Myocyte (in vitro differentiated cells): ENCODE measurements around the gene RFNG. TPM values are rescaled to one million over a fixed set of nuclear protein-coding genes. Genes with fewer than 3 reads are reported as not detected.

Source experiments
- DNase-seq: peaks from one replicate; pipeline ENCODE4 v3.0.0-alpha.2; 2012; ENCODE audit warnings: low read depth
- polyA plus RNA-seq: library from polyadenylated mRNA; unstranded; fragments of >200 nt; gene quantifications from one replicate; pipeline ENCODE4 v1.2.1, GENCODE V29; 2012; ENCODE audit warnings: missing spikeins
- total RNA-seq: library from RNA; depleted of rRNA; stranded (reverse); fragments of >200 nt; gene quantifications from 2 replicates; pipeline ENCODE4 v1.2.3, GENCODE V29; 2014

Gene RFNG, protein sequence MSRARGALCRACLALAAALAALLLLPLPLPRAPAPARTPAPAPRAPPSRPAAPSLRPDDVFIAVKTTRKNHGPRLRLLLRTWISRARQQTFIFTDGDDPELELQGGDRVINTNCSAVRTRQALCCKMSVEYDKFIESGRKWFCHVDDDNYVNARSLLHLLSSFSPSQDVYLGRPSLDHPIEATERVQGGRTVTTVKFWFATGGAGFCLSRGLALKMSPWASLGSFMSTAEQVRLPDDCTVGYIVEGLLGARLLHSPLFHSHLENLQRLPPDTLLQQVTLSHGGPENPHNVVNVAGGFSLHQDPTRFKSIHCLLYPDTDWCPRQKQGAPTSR
- 42.7 and 45.4 TPM in 2 replicates for total RNA-seq
- 66.1 TPM for polyA plus RNA-seq

DNA sequence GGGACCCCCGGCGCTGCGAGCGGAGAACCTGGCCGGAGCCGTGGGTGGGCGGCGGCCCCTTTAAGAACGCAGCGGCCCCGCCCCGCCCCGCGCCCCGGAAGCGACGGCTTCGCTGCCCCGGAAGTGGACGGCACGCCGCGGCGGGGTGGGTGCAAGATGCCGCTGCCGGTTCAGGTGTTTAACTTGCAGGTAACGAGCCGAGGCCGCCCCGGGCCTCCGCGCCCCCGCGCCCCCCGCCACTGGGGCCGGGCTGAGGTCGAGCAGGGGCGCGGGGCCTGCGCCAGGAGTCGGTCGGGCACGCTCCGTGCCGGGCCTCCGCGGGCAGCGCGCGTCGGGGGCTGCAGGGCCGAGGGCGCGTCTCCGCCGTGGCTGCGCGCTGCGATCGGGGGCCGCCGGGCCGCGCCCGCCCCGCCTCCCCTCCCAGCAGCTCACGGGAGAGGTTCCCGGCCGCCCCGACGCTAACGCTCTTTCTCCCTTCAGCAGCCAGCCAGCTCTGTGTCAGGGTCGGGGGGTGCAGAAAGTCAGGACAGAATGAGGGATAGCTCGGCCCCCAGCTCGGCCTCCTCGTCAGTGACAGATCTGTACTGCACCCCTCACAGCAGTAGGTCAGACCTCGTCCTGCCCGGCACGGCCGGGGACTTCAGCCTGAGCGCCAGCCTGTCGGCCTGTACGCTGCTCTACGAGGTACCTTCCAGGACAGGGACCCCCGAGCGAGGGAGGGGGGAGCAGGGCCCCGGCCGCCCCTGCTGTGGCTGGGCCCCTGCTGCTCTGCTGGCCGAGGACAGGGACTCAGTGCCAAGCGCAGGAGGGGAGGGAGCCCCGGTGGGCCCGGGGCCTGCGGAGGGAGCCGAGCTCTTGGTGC is at the start of gene RFNG, which contains the start of gene GPS1:
TSS of gene RFNG (minus strand) at position 36 of the 862 bp plus-strand sequence. CDS start 45 bp downstream, outside the sequence.
TSS of gene GPS1 (plus strand) at position 123 of the 862 bp plus-strand sequence. CDS start at position 157, 34 bp downstream.
- DNase-seq = peak; percentile 56

DNA sequence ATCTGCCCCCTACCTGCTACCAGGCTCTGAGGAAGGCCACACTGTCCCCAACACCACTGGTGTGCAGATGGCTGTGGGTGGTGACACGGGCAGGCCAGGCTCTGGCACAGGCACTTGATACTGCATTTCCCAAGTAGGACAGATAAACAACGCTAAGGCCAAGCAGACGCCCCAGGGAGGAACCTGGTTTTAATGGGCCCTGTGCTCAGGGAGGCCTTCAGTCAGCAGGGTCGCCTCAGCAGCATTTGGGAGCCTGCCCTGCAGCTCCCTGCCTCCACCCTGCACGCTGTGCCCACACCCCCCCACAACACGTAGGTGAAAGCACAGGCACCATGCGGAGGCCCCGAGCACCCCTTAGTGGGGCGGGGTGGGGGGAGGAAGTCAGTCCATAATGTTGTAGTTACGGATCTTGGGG is 49.7 kb upstream of the RFNG start:
- no peak for DNase-seq

- no peak for DNase-seq
Measured at GRCh38 chr17:82100502-82101298, 49.1 kb upstream of the RFNG start.

GRCh38 chr17:82098939-82099763 is 47.5 kb upstream of the RFNG start:
- DNase-seq = no peak

- DNase-seq = peak; percentile 95
Measured at GRCh38 chr17:82098169-82098938, 46.7 kb upstream of the RFNG start, which contains the start of gene FASN. Gene FASN (minus strand): TSS chr17:82098236. CDS start chr17:82096445, 1,791 bp downstream.

DNA sequence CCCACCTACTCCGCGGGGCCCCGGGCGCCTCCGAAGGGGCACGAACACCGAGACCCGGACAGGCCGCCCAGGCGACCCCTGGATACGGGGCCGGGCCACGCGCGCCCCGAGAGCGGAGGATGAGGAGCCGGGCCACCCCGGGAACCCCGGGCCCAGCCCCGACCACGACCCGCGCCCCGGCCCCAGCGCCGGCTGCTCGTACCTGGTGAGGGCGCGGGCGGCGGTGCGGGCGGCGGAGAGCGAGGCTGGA is 46.2 kb upstream of the RFNG start:
- no peak for DNase-seq

DNA sequence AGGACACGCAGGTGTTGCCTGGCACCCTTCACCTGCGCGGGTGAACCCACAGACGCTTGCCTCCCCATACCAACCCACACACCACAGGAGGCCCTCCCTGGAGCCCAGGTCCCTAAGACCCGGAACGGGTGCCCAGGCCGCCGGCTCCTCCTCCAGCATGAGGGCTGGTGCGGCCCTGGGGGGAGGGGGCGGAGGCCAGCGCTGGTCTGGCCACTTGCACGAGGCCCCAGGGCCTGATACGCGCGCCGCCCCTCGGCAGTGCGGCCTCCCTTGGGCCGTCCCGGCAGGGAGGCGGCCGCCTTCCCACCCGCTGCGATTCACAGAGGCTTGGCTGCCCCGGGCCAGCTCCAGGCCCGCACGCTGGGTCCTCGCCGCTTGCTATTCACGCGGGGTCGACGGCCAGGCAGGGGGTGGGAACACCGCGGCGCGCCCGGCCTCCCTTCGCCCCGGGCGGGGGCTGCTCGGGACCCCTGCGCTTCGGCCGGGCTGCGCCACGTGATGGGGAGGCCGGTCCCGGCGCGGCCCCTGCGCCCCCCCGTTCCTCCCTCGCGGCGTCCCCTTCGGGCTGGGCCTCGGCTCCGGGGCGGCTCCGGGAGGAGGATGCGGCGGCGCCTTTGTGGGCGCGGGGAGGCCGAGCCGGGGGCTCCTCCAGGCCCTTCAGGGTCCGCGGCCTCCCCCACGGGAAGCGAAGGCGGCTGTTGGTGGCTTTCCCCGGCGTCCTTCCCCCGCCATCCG is 45.7 kb upstream of the RFNG start:
- DNase-seq = peak; percentile 62

DNA sequence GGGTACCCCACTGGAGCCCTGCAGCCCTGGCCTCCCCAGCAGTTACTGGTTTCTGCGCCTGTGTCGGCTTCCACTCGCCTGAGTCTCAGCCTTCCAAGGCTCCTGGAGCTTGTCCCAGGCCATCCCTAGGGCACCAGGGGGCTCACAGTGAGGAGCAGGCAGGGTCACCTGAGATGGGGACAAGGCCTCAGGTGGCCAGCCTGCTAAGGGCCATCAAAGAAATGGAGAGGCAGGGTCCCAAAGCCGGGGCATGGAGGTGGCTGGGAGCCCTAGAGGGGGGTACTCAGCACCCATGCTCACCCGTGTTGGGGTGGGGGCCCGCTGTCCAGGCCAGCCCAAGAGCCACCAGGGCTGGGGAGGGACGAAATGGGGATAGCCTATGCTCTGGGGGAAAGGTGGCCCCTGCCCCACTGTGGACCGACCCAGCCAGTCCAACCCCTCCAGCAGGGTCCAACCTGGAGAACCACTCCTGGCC is 45.1 kb upstream of the RFNG start:
- no peak for DNase-seq

- DNase-seq = no peak
Measured at GRCh38 chr17:82095777-82096708, 44.4 kb upstream of the RFNG start.

GRCh38 chr17:82094931-82095776 is 43.5 kb upstream of the RFNG start:
- DNase-seq = no peak

DNA sequence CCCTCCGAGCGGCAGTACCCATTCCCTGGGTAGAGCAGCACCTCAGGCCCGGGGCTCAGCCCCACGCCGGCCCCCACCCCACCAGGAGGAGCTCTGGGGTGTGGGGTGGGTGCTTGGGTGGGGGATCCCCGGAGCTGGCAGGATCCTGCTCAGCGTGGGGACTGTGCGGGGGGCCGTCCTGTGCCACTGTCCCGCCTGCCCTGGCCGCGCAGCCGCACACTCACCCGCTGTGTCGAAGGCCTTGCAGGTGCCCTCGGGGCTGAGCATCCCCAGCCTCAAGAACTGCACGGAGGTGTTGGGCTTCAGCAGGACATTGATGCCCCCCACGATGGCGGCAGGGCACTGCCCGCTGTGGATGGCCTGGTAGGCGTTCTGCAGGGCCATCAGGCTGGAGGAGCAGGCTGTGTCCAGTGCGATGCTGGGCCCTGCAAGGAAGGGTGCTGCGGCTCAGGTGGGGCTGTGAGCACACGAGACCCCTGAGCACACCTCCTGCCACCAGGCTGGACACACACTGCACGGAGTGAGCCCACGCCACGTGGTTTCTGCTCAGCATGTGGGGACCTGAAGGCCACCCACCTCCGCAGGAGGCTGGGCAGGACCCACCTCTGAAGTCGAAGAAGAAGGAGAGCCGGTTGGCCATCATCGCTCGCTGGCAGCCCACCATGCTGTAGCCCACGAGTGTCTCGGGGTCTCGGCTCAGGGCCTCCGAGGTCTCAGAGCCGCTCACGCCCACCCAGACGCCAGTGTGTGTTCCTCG is 41.6 kb upstream of the RFNG start:
- DNase-seq = no peak

DNA sequence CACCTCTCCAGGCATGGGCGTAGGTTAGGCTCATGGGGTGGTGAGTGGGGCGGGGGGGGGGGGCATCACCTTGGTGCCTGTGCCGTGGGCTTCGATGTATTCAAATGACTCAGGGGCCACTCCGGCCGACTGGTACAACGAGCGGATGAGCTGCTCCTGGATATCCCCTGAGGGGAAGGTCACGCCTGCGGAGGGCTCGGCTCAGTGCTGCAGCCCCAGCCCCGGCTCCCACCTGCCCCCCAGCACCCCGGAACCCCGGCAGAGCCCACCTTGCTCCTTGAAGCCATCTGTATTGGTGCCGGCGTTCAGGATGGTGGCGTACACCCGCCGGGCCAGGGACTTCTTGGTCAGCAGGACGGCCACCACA is 41.0 kb upstream of the RFNG start:
- DNase-seq = no peak

- no peak for DNase-seq
Measured at GRCh38 chr17:82092094-82092586, 40.5 kb upstream of the RFNG start.

GRCh38 chr17:82091264-82092066 is 39.9 kb upstream of the RFNG start:
- DNase-seq = no peak
